ENCODE measurements around the gene NKAIN1. TPM values are rescaled to one million over a fixed set of nuclear protein-coding genes. Genes with fewer than 3 reads are reported as not detected.
"Not testable (repeated sequence)": the region's sequence is repeated elsewhere in the genome, so short reads cannot be mapped to it uniquely, and the experiment has no call there.

NKAIN1 gene
- total and polyA plus RNA-seq, 11 donors: 0.14 to 0.31 (median 0.21) TPM; not detected in 8

- no peak overlapping the region for H3K27ac ChIP-seq
- H3K36me3 ChIP-seq: no peaks in the 10 kb centered on the region
- 0 to 3% (median 2%) methylated on average over 10 to 18 of the region's 18 CpGs for WGBS, 4 donors
- no peaks in the 10 kb centered on the region for H3K9me3 ChIP-seq
- TF ChIP-seq POLR2A (IDR thresholded peaks at IDR 0.05) (no peak), CTCF (IDR thresholded peaks at IDR 0.05) (peak in 6 of 12 donors; percentile 11 to 45 (median 25))
- H3K4me1 ChIP-seq: peaks cover 0 to 17% (median 11%) of the 10 kb centered on the region in 12 donors
- peak overlapping the region in 10 of 12 donors; percentile 11 to 42 (median 27) for H3K4me3 ChIP-seq
- H3K27me3 ChIP-seq: peaks cover 0 to 19% (median 3%) of the 10 kb centered on the region in 9 donors
- ATAC-seq: peak; percentile 70 to 94 (median 88)
- DNase-seq: peak; percentile 79 to 87 (median 81)
- intact Hi-C loops (cut with DNase I): loop anchor here (2.0 to 10.0 kb wide), 10 partner anchors 142 to 366 kb away; no protein-coding TSS in a partner anchor
These were observed 57.3 kb downstream of the NKAIN1 start for GRCh38 chr1:31182352-31182751.

- DNase-seq (peak; percentile 37 to 77 (median 55)), ATAC-seq (peak in 3 of 4 donors; percentile 69 to 83 (median 77))
- Histone ChIP-seq H3K9me3 (no peaks in the 10 kb centered on the region), H3K4me3 (peak overlapping the region in 10 of 12 donors; percentile 11 to 42 (median 27)), H3K36me3 (no peaks in the 10 kb centered on the region), H3K27me3 (peaks cover 0 to 15% (median 0%) of the 10 kb centered on the region in 9 donors), H3K27ac (no peak overlapping the region), H3K4me1 (peaks cover 0 to 17% (median 11%) of the 10 kb centered on the region in 12 donors)
- WGBS, 4 donors: 5 to 11% (median 8%) methylated on average over 39 to 52 of the region's 52 CpGs
- intact Hi-C loops (cut with DNase I): loop anchor here (2.0 to 10.0 kb wide), 10 partner anchors 143 to 367 kb away; no protein-coding TSS in a partner anchor
- TF ChIP-seq CTCF (IDR thresholded peaks at IDR 0.05) (peak; percentile 54 to 78 (median 69)), POLR2A (IDR thresholded peaks at IDR 0.05) (no peak)
These were observed 58.0 kb downstream of the NKAIN1 start for GRCh38 chr1:31181515-31182343.

GRCh38 chr1:31180338-31180737, 59.3 kb downstream of the NKAIN1 start:
- TF ChIP-seq POLR2A (IDR thresholded peaks at IDR 0.05) (no peak), CTCF (IDR thresholded peaks at IDR 0.05) (no peak)
- no peaks in the 10 kb centered on the region for H3K36me3 ChIP-seq
- no peak for ATAC-seq
- H3K9me3 ChIP-seq: no peaks in the 10 kb centered on the region
- H3K4me1 ChIP-seq: peaks cover 0 to 17% (median 11%) of the 10 kb centered on the region in 12 donors
- peaks cover 0 to 15% (median 0%) of the 10 kb centered on the region in 9 donors for H3K27me3 ChIP-seq
- H3K4me3 ChIP-seq: no peak overlapping the region
- WGBS, 4 donors: 83 to 91% (median 84%) methylated on average over 6 of the region's 6 CpGs
- no peak for DNase-seq
- intact Hi-C loops (cut with DNase I): loop anchor here in 9 of 10 donors (5.0 to 10.0 kb wide), 9 partner anchors 144 to 367 kb away; no protein-coding TSS in a partner anchor
- H3K27ac ChIP-seq: no peak overlapping the region

GRCh38 chr1:31176291-31176690, 63.4 kb downstream of the NKAIN1 start:
- intact Hi-C loops (cut with DNase I); H3K27me3 ChIP-seq; H3K27ac ChIP-seq; H3K36me3 ChIP-seq; H3K9me3 ChIP-seq; H3K4me1 ChIP-seq; ATAC-seq; DNase-seq; H3K4me3 ChIP-seq: not testable (repeated sequence)
- 92 to 97% (median 95%) methylated on average over 23 to 33 of the region's 33 CpGs for WGBS, 4 donors

Data from heart left ventricle (tissue), 16 donors.